Right cardiac atrium (tissue), 5 donors: ENCODE results near the gene RBMXL3. TPM values are rescaled to one million over a fixed set of nuclear protein-coding genes. Genes with fewer than 3 reads are reported as not detected.
A peak's percentile ranks its signal among the peaks of the same experiment; 100 is the strongest.

Experiments
- ATAC-seq, 2 donors: fragments of 200-7000 bp; cut with Tn5 transposase; one replicate each; pipeline versions ENCODE4 v1.8.0 to v1.9.1; 2020; ENCODE audit warnings: moderate library complexity in 2 of 2, mild to moderate bottlenecking in 1 of 2
- DNase-seq, 3 donors: peaks; one replicate each; pipeline ENCODE4 v3.0.0-alpha.2; 2020
- H3K27ac ChIP-seq: one replicate; pipeline ENCODE4 v1.5.1; 2013; ENCODE audit warnings: mild to moderate bottlenecking, low read length, control low read depth, moderate library complexity
- H3K27me3 ChIP-seq: one replicate; pipeline ENCODE4 v1.6.1; 2013; ENCODE audit not compliant: control insufficient read depth, insufficient read depth
- H3K4me1 ChIP-seq: one replicate; pipeline ENCODE4 v1.6.1; 2013; ENCODE audit warnings: low read length; ENCODE audit not compliant: control insufficient read depth, insufficient read depth
- H3K4me3 ChIP-seq: one replicate; pipeline ENCODE4 v1.5.1; 2013; ENCODE audit warnings: low read length, control low read depth
- H3K9me3 ChIP-seq: one replicate; pipeline ENCODE4 v1.6.1; 2013; ENCODE audit warnings: low read length; ENCODE audit not compliant: control insufficient read depth
- WGBS: extraction: QIAGEN DNeasy Blood & Tissue Kit; methylation state at CpG from one replicate; pipeline ENCODE4 v1.1.7; 2013; 5-methylcytosine and 5-hydroxymethylcytosine counted together
- intact Hi-C, 4 donors: fragments of 100-400 bp; cut with DNase I; formaldehyde crosslinking; loops; one replicate each; pipeline versions ENCODE4 v1.11.0 to v1.14.0; 2022 to 2023
- polyA plus RNA-seq: library from polyadenylated mRNA; stranded (reverse); fragments of 200-250 nt; gene quantifications from one replicate; pipeline ENCODE4 v1.2.3, GENCODE V29; 2013
- total RNA-seq, 4 donors: library from RNA; stranded (reverse); fragmentation: NEBNext Ultra II Directional; extraction: Animal tissue kit (Norgen Biotek cat#: 25700); gene quantifications; one replicate each; pipeline ENCODE4 v1.2.1, GENCODE V29; 2021
- donor health status: healthy with polysubstance abuse.
- donor health status: DM: no; HTN: yes; CAD: no.
- donor health status: DM: no; HTN: no; CAD: no.
- donor health status: DM: no; HTN: yes; CAD: no; lungs with severe emphysema.
- donor health status: DM: yes; HTN: yes; CAD: no.

RBMXL3 gene
- total and polyA plus RNA-seq, 5 donors: not detected

DNA sequence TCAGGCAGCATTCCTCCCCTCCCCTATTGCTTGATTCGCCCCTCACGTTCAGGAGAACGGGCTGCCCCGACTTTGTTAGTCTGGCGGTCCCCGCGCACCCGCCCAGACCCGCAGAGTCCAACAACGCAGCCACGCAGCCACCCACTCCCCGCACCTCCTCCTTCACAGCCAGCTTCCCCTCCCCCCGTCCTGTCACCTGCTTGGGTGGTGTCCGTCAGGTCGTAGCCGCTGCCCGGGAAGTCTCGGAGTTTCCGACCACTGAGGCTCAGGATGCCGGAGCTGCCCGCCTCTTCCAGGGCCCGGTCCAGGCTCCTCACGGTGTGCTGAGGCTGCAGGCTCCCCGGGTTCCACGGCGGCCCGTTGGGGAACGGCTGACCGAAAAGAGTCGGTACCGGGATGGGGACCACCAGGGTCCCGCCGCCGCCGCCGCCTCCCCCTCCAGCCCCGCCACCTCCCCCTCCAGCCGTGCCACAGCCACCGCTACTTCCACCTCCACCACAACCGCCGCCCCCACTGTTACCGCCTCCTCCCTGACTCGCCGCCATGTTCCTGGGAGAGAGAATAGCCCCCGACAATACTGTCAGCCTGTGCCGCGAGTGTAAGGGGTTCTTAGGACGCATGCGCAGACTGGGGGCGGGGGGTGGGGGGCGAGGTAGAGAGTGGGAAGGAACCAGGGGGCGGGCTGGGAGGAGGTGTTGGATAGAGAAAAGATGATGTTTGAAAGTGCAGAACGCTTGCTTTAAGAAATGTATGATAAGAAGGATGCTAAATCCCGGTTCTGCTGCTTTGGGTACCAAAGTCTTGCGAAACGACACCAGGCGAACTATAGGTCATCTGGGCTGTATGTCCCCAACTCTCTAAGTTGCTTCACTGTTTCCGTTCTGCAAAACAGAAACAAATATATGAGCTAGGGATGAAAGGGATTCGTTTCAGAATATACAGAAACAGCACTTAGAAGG, 44.6 kb downstream of the RBMXL3 start, which contains the start of gene LRCH2:
LRCH2 (minus strand) TSS at position 600 of the 959 bp plus-strand sequence; CDS start at position 545, 55 bp downstream.
- no peaks in the 10 kb centered on the region for H3K27me3 ChIP-seq
- H3K9me3 ChIP-seq: no peaks in the 10 kb centered on the region
- peak; percentile 85 to 87 for ATAC-seq
- under 1% methylated on average over 57 of the region's 59 CpGs for WGBS
- peak within 1 kb of the TSS; percentile 42 for H3K27ac ChIP-seq
- intact Hi-C loops: no loop called here
- peak; percentile 32 to 77 (median 61) for DNase-seq
- peak within 1 kb of the TSS; percentile 65 for H3K4me3 ChIP-seq
- H3K4me1 ChIP-seq: no peaks in the 10 kb centered on the region

GRCh38 chrX:115234461-115234860, 45.3 kb downstream of the RBMXL3 start:
- 15% methylated on average over 3 of the region's 3 CpGs for WGBS
- DNase-seq: no peak
- Histone ChIP-seq H3K4me1 (no peaks in the 10 kb centered on the region), H3K27me3 (no peaks in the 10 kb centered on the region), H3K27ac (no peak overlapping the region), H3K4me3 (peak overlapping the region; percentile 65), H3K9me3 (no peaks in the 10 kb centered on the region)
- ATAC-seq: no peak
- intact Hi-C loops: no loop called here

DNA sequence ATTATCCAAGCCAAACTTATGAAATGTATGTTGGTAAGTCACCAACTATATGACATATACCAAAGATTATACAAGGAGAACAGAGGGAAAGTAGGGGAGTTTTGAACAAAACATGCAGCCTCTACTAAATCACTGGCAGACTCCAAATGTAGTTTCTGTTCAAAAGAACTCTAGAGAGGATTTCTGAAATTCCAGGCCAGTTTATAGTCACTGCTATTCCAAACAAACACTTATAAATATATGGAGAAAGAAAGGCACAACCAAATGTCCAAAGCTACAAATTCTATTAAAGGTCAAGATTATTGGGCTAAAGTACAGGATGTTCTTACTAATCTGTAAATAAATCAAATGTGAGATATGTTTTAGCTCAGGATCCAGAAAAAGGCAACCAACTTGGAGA, 47.4 kb downstream of the RBMXL3 start:
- ATAC-seq (no peak), DNase-seq (no peak)
- H3K27me3 ChIP-seq: no peaks in the 10 kb centered on the region
- no peak overlapping the region for H3K4me3 ChIP-seq
- no peaks in the 10 kb centered on the region for H3K9me3 ChIP-seq
- H3K27ac ChIP-seq: no peak overlapping the region
- no peaks in the 10 kb centered on the region for H3K4me1 ChIP-seq
- intact Hi-C loops: no loop called here

GRCh38 chrX:115237056-115237455, 47.8 kb downstream of the RBMXL3 start:
- H3K9me3 ChIP-seq: no peaks in the 10 kb centered on the region

More at GRCh38 chrX:115237056-115237455, 47.8 kb downstream of the RBMXL3 start:
- H3K27ac ChIP-seq: no peak overlapping the region
- WGBS: 58% methylated on average over 1 of the region's 1 CpG
- H3K4me1 ChIP-seq: no peaks in the 10 kb centered on the region
- ATAC-seq: no peak
- DNase-seq: no peak
- H3K4me3 ChIP-seq: no peak overlapping the region
- intact Hi-C loops: no loop called here
- no peaks in the 10 kb centered on the region for H3K27me3 ChIP-seq

Other genes starting within 250 kb of the RBMXL3 start
- gene IL13RA2, start 171.8 kb upstream of the RBMXL3 start, total RNA-seq: under 1 TPM in 1 of 4 donors, not detected in 3; 0.18 TPM
- 0.48 TPM for gene IL13RA2, start 171.8 kb upstream of the RBMXL3 start, polyA plus RNA-seq
- gene LRCH2, start 44.7 kb downstream of the RBMXL3 start, total RNA-seq: 1 to 10 TPM; 5.7 to 8.5 (median 7.6) TPM
- 3.6 TPM for gene LRCH2, start 44.7 kb downstream of the RBMXL3 start, polyA plus RNA-seq
- gene LUZP4, start 100.3 kb downstream of the RBMXL3 start, total RNA-seq: not detected
- gene LUZP4, start 100.3 kb downstream of the RBMXL3 start, polyA plus RNA-seq: not detected